HG03558 (cell line): Measurements from ENCODE around the gene TGFBI.

ENCODE experiments used
- ATAC-seq: cut with Tn5 transposase; IDR thresholded peaks from one replicate; pipeline ENCODE4 v1.9.1; 2021; ENCODE audit warnings: moderate number of reproducible peaks; ENCODE audit not compliant: unreplicated experiment; ENCODE audit errors: extremely low read depth

The TGFBI gene

GRCh38 chr5:136000932-136001331 lies 27.9 kb upstream of the TGFBI start:
- ATAC-seq, result no peak

DNA sequence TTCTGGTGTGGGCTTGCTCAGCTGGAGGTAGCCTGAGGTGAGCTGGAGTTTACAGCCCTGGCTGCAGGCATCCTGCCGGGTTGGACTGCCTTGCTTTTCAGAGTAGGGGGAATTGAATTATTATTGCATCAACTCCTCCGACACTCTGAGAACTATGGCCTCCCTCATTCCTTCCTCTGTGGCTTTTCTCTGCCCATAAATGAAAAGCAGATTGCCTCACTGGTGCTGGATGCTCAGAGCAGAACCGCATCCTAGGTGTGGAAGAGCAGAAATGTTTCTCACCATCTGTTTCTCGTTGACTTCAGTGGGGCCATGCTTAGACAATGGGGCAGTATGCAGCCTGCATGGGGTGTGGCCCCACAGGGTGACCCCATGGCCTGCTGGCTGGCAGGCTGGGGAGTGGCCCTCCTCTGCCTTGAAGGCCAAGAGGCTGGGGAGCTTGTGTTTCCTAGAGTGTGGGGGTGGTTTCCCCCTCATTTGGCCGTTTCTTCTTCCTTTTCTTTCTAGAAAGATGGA lies 27.3 kb upstream of the TGFBI start:
- ATAC-seq, result no peak

GRCh38 chr5:136004436-136004835 lies 24.4 kb upstream of the TGFBI start:
- no peak for ATAC-seq

DNA sequence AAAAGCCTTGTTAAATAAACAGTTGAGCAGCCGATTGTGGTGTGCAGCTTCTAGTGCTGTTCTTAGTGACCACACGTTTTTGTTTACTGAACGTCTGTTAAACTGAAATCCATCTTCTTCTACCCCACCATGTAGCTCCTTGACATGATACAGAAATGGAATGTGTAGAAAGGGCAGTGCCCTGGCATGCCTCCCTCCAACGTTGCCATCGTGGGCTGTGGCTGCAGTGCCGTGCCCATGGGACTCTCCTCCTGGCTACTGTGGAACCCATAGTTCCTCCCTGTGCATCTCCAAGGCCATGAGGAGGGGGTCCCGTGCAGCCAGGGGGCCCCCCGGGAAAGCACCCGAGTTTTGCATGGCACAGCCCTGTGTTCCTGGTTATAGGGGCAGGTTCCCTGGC lies 23.3 kb upstream of the TGFBI start:
- no peak for ATAC-seq

GRCh38 chr5:136006164-136006563 lies 22.6 kb upstream of the TGFBI start:
- no peak for ATAC-seq

GRCh38 chr5:136006761-136007251 lies 22.0 kb upstream of the TGFBI start:
- ATAC-seq, result no peak

GRCh38 chr5:136007271-136007670 lies 21.5 kb upstream of the TGFBI start:
- no peak for ATAC-seq

DNA sequence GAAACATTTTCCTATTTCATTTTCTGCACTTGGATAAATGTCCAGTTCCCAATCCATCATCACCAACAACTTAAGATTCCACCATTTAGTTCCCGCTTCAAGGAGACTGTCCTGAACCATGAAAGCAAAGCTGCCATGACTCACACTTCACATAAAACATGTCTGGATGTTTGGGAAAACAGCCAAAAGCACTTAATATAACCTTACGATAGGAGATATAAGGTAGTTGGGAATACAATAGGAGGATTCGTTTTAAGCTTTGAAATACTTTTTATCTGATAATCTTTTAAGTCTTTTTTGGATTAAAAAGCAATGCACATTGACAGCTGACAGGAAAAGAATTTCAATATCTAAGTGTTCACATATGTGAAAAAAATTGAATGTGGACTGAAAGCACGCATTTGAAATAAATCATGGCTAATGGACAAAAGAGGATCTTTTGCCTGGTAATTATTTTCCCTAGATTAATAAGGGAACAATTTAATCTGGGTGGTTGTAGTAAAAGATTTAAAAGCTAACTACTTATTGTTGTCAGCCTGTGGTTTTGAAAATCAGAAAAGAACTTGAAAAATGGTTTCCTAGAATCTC lies 17.3 kb upstream of the TGFBI start:
- no peak for ATAC-seq

DNA sequence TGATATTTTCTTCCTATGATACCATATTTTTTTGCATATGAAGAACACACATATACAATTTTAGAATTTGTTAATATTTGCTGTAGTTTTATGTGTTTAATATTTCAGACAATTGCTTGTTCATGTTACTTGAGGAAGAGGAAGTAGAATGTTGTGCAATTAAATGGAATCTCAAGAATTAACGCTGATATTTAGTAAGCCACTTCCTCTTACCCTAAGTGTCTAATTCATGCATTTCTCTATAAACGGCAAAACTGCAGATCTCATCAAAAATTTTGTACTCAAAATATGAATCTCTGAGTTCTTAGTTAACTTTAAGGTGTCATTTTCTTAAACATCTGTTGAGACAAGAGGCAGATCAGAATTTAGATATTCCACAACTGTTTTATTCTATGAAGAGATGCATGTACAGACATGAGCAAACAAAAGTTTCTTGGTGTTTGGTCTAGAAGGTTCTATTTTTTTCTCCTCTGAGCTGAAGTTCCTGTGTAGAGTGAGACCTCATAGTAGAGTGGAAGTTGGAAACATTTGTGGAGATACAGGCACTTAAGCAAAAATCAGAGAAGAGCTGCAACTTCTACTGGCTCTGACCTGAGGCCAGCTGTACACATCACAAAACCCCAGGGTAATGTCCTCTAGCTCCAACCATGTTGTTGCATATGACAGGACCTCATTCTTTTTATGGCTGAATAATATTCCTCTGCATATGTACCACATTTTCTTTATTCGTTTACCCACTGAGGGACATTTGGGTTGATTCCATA lies 16.6 kb upstream of the TGFBI start:
- ATAC-seq, result no peak

GRCh38 chr5:136013559-136013958 lies 15.2 kb upstream of the TGFBI start:
- no peak for ATAC-seq

DNA sequence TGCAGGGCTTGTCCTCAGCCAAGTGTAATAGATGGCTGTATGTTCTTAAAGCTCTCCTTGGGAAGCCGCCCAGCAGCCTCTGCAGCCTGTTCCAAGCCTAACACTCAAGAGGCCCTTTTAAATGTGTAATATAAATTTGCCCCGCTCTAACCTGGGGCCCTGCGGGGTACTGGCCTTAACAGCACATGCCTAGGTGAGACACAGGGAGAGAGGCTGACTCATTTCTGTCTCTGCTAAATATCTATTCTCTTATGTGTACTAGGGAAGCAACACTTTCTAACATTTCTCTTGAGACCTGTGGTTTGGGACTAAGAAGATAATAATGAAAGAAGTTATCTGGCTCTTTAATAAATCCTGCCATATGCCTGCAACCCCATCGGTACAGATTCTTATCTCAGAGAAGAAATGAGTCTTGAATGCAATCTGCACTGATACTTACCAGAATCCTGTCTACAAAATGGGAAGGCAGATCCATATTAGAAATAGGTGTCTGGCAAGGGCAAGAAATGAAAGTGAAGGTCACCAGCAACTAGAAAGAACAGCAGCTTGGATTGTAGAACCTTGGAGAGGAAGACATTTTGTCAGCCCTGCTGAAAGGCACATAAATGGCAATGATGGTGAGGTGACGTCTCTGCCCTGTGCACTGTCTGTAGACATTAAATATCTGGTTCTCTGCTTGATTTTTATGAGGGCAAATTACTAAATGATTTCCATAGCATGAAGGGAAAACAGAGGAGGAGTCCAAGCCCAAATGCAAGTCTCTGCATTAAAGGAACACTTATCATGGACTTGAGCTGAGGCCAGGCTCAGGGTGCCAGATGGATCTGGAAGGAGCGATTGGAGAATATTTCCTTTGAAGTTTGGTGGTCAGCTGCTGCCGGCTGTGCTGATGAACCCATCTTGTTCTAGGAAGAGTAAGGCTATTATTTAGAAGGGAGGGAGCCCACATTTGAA lies 14.5 kb upstream of the TGFBI start:
- no peak for ATAC-seq

DNA sequence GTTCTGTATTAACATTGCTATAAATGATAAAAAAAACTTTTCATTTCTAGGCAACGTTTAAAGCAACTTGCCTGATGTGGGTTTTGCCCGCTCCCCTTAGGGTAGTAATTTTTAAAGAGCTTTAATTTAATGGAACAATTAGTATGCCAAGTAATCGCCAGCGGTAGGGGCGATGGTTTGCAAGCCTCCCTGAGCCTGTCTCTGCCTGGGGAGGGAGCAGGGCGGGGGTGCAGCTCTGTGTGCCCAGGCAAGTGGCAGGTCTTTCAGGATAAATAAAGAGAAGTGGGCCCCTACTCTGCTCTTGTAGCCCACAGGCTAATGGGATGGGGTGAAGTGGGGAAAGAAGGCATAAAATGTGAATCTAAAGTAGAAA lies 13.8 kb upstream of the TGFBI start:
- no peak for ATAC-seq

- no peak for ATAC-seq
These were observed 12.7 kb upstream of the TGFBI start for GRCh38 chr5:136015966-136016650.

- no peak for ATAC-seq
These were observed 11.8 kb upstream of the TGFBI start for GRCh38 chr5:136016945-136017530.

DNA sequence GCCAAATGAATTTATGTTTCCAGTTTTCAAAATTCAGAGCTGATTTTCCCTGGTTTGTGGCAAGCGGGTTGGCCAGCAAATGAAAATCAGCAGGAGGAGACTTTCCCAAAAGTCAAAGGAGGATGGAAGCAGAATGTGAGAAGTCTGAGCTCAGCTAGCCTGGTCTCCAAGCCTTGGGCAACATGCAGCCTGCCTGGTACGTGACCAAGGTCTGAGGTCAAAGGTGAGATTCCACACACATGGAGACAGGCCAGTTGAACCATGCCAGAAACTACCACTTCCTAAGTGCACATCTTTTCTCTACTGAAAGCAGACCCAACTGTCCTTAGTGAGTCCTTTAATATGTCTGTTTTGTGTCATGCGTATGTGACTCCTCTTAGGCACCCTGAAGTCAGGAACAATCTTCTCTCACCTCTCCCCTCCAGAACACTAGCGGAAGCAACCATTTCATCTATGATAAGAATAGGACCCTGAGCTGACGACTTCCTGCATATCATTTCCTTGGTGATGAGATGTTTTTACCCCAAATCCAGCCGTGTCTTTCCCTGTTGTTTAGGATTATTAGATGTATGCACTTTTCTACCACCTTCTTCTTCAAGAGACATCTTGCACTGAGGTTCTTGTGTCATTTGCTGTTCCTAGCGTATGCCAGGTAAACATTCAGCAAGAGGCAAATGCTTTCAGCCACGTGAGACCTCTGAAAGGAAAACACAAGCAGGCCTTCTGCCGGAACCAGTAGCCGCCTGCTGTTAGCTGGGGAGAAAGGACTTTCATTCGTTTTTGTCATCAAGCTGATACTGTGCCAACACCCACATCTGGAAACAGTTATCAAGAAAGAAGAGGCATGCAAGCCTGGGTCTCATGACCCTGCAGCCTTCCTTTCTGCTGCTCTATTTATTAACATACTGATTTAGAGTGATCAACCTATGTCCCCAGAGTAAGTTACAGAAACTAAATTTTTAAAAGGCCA lies 9.7 kb upstream of the TGFBI start:
- ATAC-seq, result no peak

- no peak for ATAC-seq
These were observed 8.8 kb upstream of the TGFBI start for GRCh38 chr5:136020001-136020382.

- no peak for ATAC-seq
These were observed 8.3 kb upstream of the TGFBI start for GRCh38 chr5:136020383-136021015.

DNA sequence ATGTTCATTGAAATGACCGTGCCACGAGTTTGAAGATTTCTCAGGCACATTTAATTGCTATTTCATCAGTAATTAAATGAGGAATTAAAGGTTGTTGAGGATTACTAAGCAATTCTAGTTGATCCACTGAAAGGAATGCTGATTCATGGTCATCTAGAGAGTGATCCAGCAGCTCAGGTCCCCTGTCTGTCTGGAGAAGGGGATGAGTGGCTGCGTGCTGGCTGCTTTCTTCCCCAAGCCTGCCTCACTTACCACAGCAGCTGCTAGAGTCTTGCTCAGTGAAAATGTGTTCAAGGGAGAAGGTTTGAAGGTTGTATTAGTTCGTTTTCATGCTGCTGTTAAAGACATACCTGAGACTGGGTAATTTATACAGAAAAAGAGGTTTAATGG lies 7.8 kb upstream of the TGFBI start:
- ATAC-seq, result no peak
